Midbrain (tissue), 1 donor: ENCODE measurements around the gene RYR3.
"Not testable (repeated sequence)": the region's sequence is repeated elsewhere in the genome, so short reads cannot be mapped to it uniquely, and the experiment has no call there.

ENCODE experiments used
- DNase-seq: peaks from one replicate; lab custom pipeline; 2025; lab: John Stamatoyannopoulos, UW

The RYR3 gene

GRCh38 chr15:33516563-33516962 lies 205.8 kb downstream of the RYR3 start:
- DNase-seq: no peak

GRCh38 chr15:33517944-33518343 lies 207.2 kb downstream of the RYR3 start:
- no peak for DNase-seq

- DNase-seq: no peak
Measured at GRCh38 chr15:33518421-33518820, 207.7 kb downstream of the RYR3 start.

GRCh38 chr15:33524274-33524673 lies 213.5 kb downstream of the RYR3 start:
- DNase-seq: no peak

GRCh38 chr15:33526532-33526931 lies 215.8 kb downstream of the RYR3 start:
- no peak for DNase-seq

- DNase-seq: no peak
Measured at GRCh38 chr15:33533197-33533596, 222.4 kb downstream of the RYR3 start.

GRCh38 chr15:33534642-33535041 lies 223.9 kb downstream of the RYR3 start:
- DNase-seq: no peak

- DNase-seq: no peak
Measured at GRCh38 chr15:33535135-33535534, 224.4 kb downstream of the RYR3 start.

GRCh38 chr15:33539825-33540573 lies 229.2 kb downstream of the RYR3 start:
- no peak for DNase-seq

GRCh38 chr15:33543957-33544356 lies 233.2 kb downstream of the RYR3 start:
- DNase-seq: no peak

- DNase-seq: no peak
Measured at GRCh38 chr15:33545866-33546265, 235.1 kb downstream of the RYR3 start.

GRCh38 chr15:33547876-33548275 lies 237.1 kb downstream of the RYR3 start:
- DNase-seq: peak; percentile 45

GRCh38 chr15:33551860-33552259 lies 241.1 kb downstream of the RYR3 start:
- DNase-seq: peak; percentile 63

- no peak for DNase-seq
Measured at GRCh38 chr15:33553157-33553556, 242.4 kb downstream of the RYR3 start.

- DNase-seq: no peak
Measured at GRCh38 chr15:33559207-33559890, 248.6 kb downstream of the RYR3 start.

- no peak for DNase-seq
Measured at GRCh38 chr15:33561407-33561806, 250.6 kb downstream of the RYR3 start.

GRCh38 chr15:33561967-33562366 lies 251.2 kb downstream of the RYR3 start:
- no peak for DNase-seq

GRCh38 chr15:33565094-33565493 lies 254.3 kb downstream of the RYR3 start:
- no peak for DNase-seq

GRCh38 chr15:33567652-33568051 lies 256.9 kb downstream of the RYR3 start:
- no peak for DNase-seq

GRCh38 chr15:33569036-33569435 lies 258.3 kb downstream of the RYR3 start:
- no peak for DNase-seq

GRCh38 chr15:33577911-33578310 lies 267.1 kb downstream of the RYR3 start:
- not testable (repeated sequence) for DNase-seq

GRCh38 chr15:33580526-33580925 lies 269.8 kb downstream of the RYR3 start:
- no peak for DNase-seq

- DNase-seq: no peak
Measured at GRCh38 chr15:33581032-33581431, 270.3 kb downstream of the RYR3 start.

- no peak for DNase-seq
Measured at GRCh38 chr15:33584797-33585196, 274.0 kb downstream of the RYR3 start.
